AG04450 (cell line): Measurements from ENCODE around the gene FNIP2. TPM values are rescaled to one million over a fixed set of nuclear protein-coding genes. Genes with fewer than 3 reads are reported as not detected.
"Not testable (repeated sequence)": the region's sequence is repeated elsewhere in the genome, so short reads cannot be mapped to it uniquely, and the experiment has no call there.

ENCODE experiments used
- CTCF ChIA-PET: fragments of 300-600, 350-600 bp; formaldehyde crosslinking; extraction: SDS; loops from one replicate; lab custom pipeline; 2022; ENCODE audit warnings: antibody characterized with exemption, inconsistent platforms; lab: Charles Lee
- POLR2A ChIA-PET: fragments of 350-600 bp; formaldehyde crosslinking; extraction: SDS; loops from one replicate; lab custom pipeline; 2021; ENCODE audit warnings: antibody characterized with exemption, inconsistent platforms; lab: Yijun Ruan, JAX
- DNase-seq: peaks from one replicate; pipeline ENCODE4 v3.0.0-alpha.2; 2011; ENCODE audit warnings: low read depth, low spot score
- H3K27ac ChIP-seq: one replicate; pipeline ENCODE4 v1.5.1; 2012; ENCODE audit warnings: low read depth, low read length, control low read depth
- H3K27me3 ChIP-seq: one replicate; pipeline ENCODE4 v1.6.0; 2012; ENCODE audit warnings: low read length; ENCODE audit not compliant: control insufficient read depth, insufficient read depth
- H3K4me3 ChIP-seq: 2 replicates; pipeline ENCODE4 v1.5.1; 2011; ENCODE audit warnings: mild to moderate bottlenecking, low read depth, low read length, control low read depth
- H3K9me3 ChIP-seq: 2 replicates; pipeline ENCODE4 v1.5.1; 2012; ENCODE audit warnings: low read length; ENCODE audit not compliant: control insufficient read depth, insufficient read depth
- polyA plus RNA-seq: library from polyadenylated mRNA; depleted of rRNA; stranded (reverse); fragments of >200 nt; gene quantifications from 2 replicates; pipeline ENCODE4 v1.2.3, GENCODE V29; 2011
- TF ChIP-seq, protein P1 (sequence below): IDR thresholded peaks from 2 replicates; pipeline ENCODE4 v1.5.1; 2011; ENCODE audit warnings: low read depth, low read length, control low read depth, inconsistent platforms

The FNIP2 gene
- polyA plus RNA-seq, 1 experiment = 8.4 TPM

DNA sequence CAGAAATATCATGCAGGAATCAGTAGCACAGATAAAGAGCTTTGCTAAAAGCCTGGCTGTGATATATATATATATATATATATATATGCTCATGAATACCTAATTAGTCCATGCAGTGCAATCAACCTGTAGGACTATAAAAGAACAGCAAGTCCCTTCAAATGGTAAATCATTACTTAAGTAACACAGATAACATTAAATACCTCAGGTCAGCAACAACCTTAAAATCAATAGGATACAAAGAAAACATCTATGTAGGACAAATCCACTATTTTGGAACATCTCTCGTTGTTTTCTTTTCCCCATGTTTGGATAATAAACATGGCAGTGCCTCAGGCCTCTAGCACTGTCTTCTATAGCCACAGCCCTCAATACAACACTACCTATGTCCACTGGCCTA is 106.6 kb downstream of the FNIP2 start:
- ChIA-PET POLR2A (interaction anchor here (0.6 to 0.7 kb wide), 2 partner anchors 18 to 55 kb away, joined by 4 read pairs; no protein-coding TSS in a partner anchor), CTCF (interaction anchor here (1.8 kb wide), 1 partner anchor 328 kb away, joined by 6 read pairs; no protein-coding TSS in a partner anchor)
- no peaks in the 10 kb centered on the region for H3K27me3 ChIP-seq
- DNase-seq = no peak
- no peaks in the 10 kb centered on the region for H3K9me3 ChIP-seq
- TF ChIP-seq, protein P1, sequence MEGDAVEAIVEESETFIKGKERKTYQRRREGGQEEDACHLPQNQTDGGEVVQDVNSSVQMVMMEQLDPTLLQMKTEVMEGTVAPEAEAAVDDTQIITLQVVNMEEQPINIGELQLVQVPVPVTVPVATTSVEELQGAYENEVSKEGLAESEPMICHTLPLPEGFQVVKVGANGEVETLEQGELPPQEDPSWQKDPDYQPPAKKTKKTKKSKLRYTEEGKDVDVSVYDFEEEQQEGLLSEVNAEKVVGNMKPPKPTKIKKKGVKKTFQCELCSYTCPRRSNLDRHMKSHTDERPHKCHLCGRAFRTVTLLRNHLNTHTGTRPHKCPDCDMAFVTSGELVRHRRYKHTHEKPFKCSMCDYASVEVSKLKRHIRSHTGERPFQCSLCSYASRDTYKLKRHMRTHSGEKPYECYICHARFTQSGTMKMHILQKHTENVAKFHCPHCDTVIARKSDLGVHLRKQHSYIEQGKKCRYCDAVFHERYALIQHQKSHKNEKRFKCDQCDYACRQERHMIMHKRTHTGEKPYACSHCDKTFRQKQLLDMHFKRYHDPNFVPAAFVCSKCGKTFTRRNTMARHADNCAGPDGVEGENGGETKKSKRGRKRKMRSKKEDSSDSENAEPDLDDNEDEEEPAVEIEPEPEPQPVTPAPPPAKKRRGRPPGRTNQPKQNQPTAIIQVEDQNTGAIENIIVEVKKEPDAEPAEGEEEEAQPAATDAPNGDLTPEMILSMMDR = no peak
- H3K4me3 ChIP-seq = no peak overlapping the region
- H3K27ac ChIP-seq = no peak overlapping the region

DNA sequence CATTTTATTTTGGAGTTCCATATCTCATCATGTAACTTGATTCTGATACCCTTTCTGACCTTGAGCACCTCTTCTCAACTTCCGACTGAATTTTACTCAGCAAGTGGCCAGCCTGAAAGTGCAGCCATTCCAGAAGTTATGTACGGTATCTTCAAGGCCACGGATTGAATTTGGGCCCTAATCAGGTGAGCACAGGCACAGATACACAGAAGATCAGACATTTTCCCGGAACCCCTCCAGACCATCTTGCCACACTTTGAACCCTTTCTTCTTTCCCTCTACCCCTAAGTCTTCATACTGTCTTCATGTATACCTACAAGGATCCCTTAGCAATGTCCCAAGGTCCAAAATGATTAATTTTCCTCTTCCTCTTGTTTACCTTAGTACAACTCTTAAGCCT is 108.2 kb downstream of the FNIP2 start:
- TF ChIP-seq, protein P1 = no peak
- Histone ChIP-seq H3K4me3 (no peak overlapping the region), H3K27me3 (no peaks in the 10 kb centered on the region), H3K9me3 (peaks cover 9% of the 10 kb centered on the region; the same call in 1 of the 2 replicates), H3K27ac (no peak overlapping the region)
- ChIA-PET CTCF (no interaction called here), POLR2A (no interaction called here)
- DNase-seq = no peak

DNA sequence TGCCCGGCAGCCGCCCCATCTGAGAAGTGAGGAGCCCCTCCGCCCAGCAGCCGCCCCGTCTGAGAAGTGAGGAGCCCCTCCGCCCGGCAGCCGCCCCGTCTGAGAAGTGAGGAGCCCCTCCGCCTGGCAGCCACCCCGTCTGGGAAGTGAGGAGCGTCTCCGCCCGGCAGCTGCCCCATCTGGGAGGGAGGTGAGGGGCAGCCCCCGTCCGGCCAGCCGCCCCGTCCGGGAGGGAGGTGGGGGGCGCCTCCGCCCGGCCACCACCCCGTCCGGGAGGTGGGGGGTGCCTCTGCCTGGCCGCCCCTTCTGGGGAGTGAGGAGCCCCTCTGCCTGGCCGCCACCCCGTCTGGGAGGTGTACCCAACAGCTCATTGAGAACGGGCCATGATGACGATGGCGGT is 113.3 kb downstream of the FNIP2 start:
- CTCF ChIA-PET, H3K4me3 ChIP-seq, POLR2A ChIA-PET, H3K27ac ChIP-seq, DNase-seq, H3K9me3 ChIP-seq, H3K27me3 ChIP-seq: not testable (repeated sequence)

GRCh38 chr4:158884280-158884679 is 115.5 kb downstream of the FNIP2 start:
- POLR2A ChIA-PET = no interaction called here
- Histone ChIP-seq H3K27ac (no peak overlapping the region), H3K4me3 (no peak overlapping the region), H3K9me3 (peaks cover 9% of the 10 kb centered on the region; the same call in 1 of the 2 replicates), H3K27me3 (no peaks in the 10 kb centered on the region)
- no peak for DNase-seq
- TF ChIP-seq, protein P1 = no peak
- CTCF ChIA-PET = no interaction called here

DNA sequence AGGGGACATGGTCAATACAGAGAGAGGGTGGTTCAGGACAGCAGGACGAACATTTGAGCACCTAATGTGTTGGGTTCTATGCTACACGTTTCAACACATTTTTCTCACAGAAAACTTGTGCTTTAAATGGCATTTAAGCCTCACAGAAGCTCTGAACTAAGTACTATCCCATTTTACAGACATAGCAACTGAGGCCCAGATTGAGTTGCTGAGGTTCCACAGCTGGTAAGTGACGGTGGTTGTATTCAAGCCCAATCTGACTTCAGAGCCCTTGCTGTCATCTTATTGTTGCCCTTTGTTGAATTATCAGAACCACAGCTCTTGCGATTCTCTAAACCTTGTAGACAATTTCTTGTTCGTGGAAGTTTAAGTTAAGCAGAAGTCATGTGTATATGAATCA is 116.7 kb downstream of the FNIP2 start:
- H3K27me3 ChIP-seq = no peaks in the 10 kb centered on the region
- ChIA-PET POLR2A (no interaction called here), CTCF (no interaction called here)
- TF ChIP-seq, protein P1 = no peak
- no peak overlapping the region for H3K27ac ChIP-seq
- H3K4me3 ChIP-seq = no peak overlapping the region
- DNase-seq = no peak
- H3K9me3 ChIP-seq = peaks cover 9% of the 10 kb centered on the region; the same call in 1 of the 2 replicates
